HepG2 (cell line): ENCODE measurements around the gene SLC6A17. TPM values are rescaled to one million over a fixed set of nuclear protein-coding genes. Genes with fewer than 3 reads are reported as not detected.
A peak's percentile ranks its signal among the peaks of the same experiment; 100 is the strongest.

ENCODE experiments used
- ASH2L ChIP-seq: fragments of 300-600, 200-600 bp; sonication (generic); IDR thresholded peaks from 2 replicates; pipeline ENCODE4 v1.7.0; 2017; ENCODE audit warnings: low read depth, mild to moderate bottlenecking, moderate library complexity, mixed read lengths, low read length; ENCODE audit not compliant: insufficient read length
- CSRNP1 ChIP-seq: sonication (generic); formaldehyde crosslinking; IDR thresholded peaks from 2 replicates; pipeline ENCODE4 v1.8.1; 2023; ENCODE audit warnings: mild to moderate bottlenecking, missing genetic modification reagents
- FOSL1 ChIP-seq: sonication (generic); formaldehyde crosslinking; IDR thresholded peaks from 2 replicates; pipeline ENCODE4 v1.9.0; 2021; ENCODE audit warnings: missing genetic modification reagents, borderline replicate concordance
- HIVEP1 ChIP-seq: sonication (generic); formaldehyde crosslinking; IDR thresholded peaks from 2 replicates; pipeline ENCODE4 v1.4.0; 2020; ENCODE audit warnings: mild to moderate bottlenecking, missing genetic modification reagents
- MEF2D ChIP-seq: sonication (generic); formaldehyde crosslinking; IDR thresholded peaks from 2 replicates; pipeline ENCODE4 v1.5.1; 2020; ENCODE audit warnings: mild to moderate bottlenecking, missing genetic modification reagents
- PHF5A ChIP-seq: IDR thresholded peaks from one replicate; pipeline ENCODE4 v1.6.1; 2018; ENCODE audit warnings: low read depth, missing genetic modification reagents; ENCODE audit not compliant: unreplicated experiment
- POGZ ChIP-seq: sonication (generic); formaldehyde crosslinking; IDR thresholded peaks from 2 replicates; pipeline ENCODE4 v1.4.0; 2020; ENCODE audit warnings: mild to moderate bottlenecking, missing genetic modification reagents
- RELA ChIP-seq: sonication (generic); formaldehyde crosslinking; IDR thresholded peaks from 2 replicates; pipeline ENCODE4 v1.4.0; 2020; ENCODE audit warnings: missing genetic modification reagents
- REPIN1 ChIP-seq: sonication (generic); formaldehyde crosslinking; IDR thresholded peaks from 2 replicates; pipeline ENCODE4 v1.8.0; 2022; ENCODE audit warnings: missing genetic modification reagents, low read depth, mild to moderate bottlenecking, borderline replicate concordance
- SP5 ChIP-seq: IDR thresholded peaks from 2 replicates; pipeline ENCODE4 v1.6.1; 2016; ENCODE audit warnings: low read depth, borderline replicate concordance
- STAT5B ChIP-seq: sonication (generic); formaldehyde crosslinking; IDR thresholded peaks from 2 replicates; pipeline ENCODE4 v1.4.0; 2020; ENCODE audit warnings: missing genetic modification reagents
- SYNCRIP ChIP-seq: fragments of 200-400 bp; formaldehyde crosslinking; IDR thresholded peaks from 2 replicates; pipeline ENCODE4 v1.6.1; 2018; ENCODE audit warnings: mild to moderate bottlenecking, low read depth, low read length; ENCODE audit not compliant: insufficient read depth
- TFAP4 ChIP-seq: sonication (generic); IDR thresholded peaks from 2 replicates; pipeline ENCODE4 v1.6.1; 2016; ENCODE audit warnings: low read depth, borderline replicate concordance
- ZBTB37 ChIP-seq: sonication (generic); formaldehyde crosslinking; IDR thresholded peaks from 2 replicates; pipeline ENCODE4 v1.4.0; 2020; ENCODE audit warnings: mild to moderate bottlenecking, missing genetic modification reagents
- ZNF354B ChIP-seq: sonication (generic); formaldehyde crosslinking; IDR thresholded peaks from 2 replicates; pipeline ENCODE4 v1.8.0; 2022; ENCODE audit warnings: mild to moderate bottlenecking, missing genetic modification reagents
- ZNF414 ChIP-seq: sonication (generic); formaldehyde crosslinking; IDR thresholded peaks from 2 replicates; pipeline ENCODE4 v1.5.0; 2020; ENCODE audit warnings: missing genetic modification reagents
- ZNF615 ChIP-seq: sonication (generic); formaldehyde crosslinking; IDR thresholded peaks from 2 replicates; pipeline ENCODE4 v1.5.0; 2020; ENCODE audit warnings: mild to moderate bottlenecking, missing genetic modification reagents, borderline replicate concordance
- ZNF713 ChIP-seq: sonication (generic); formaldehyde crosslinking; IDR thresholded peaks from 2 replicates; pipeline ENCODE4 v1.4.0; 2020; ENCODE audit warnings: mild to moderate bottlenecking, missing genetic modification reagents
- ZNF780A ChIP-seq: sonication (generic); formaldehyde crosslinking; IDR thresholded peaks from 2 replicates; pipeline ENCODE4 v1.8.0; 2022; ENCODE audit warnings: mild to moderate bottlenecking, missing genetic modification reagents, moderate library complexity
- polyA plus RNA-seq, 8 experiments: library from polyadenylated mRNA; depleted of rRNA in 3 of 8; stranded (reverse) in 7 of 8; unstranded in 1 of 8; fragments of >200 nt; fragmentation: Illumina TruSeq in 4 of 8; extraction: Trizol in 4 of 8; gene quantifications; 2 replicates each; pipeline versions ENCODE4 v1.2.1 to v1.2.3, GENCODE V29; 2011 to 2016; ENCODE audit warnings: low read depth in 4 of 8, missing spikeins in 1 of 8, mixed read lengths in 1 of 8; ENCODE audit not compliant: insufficient read depth in 1 of 8
- total RNA-seq, 5 experiments: library from RNA; depleted of rRNA; stranded (reverse); fragments of >200 nt; fragmentation: Illumina TruSeq; extraction: Trizol; gene quantifications; 2 replicates each; pipeline ENCODE4 v1.2.3, GENCODE V29; 2016; ENCODE audit warnings: low read depth in 1 of 5
- TF ChIP-seq, protein P1 (sequence below): sonication (generic); formaldehyde crosslinking; IDR thresholded peaks from 2 replicates; pipeline ENCODE4 v1.4.0; 2020; ENCODE audit warnings: mild to moderate bottlenecking, low read depth, missing genetic modification reagents
- TF ChIP-seq, protein P2 (sequence below): sonication (generic); formaldehyde crosslinking; IDR thresholded peaks from 2 replicates; pipeline ENCODE4 v1.4.0; 2020; ENCODE audit warnings: mild to moderate bottlenecking, missing genetic modification reagents

The SLC6A17 gene
- total and polyA plus RNA-seq, 2 of the 13 experiments (the other 11 are each of a cell fraction or from before 2014, with no cell fraction given) = not detected

DNA sequence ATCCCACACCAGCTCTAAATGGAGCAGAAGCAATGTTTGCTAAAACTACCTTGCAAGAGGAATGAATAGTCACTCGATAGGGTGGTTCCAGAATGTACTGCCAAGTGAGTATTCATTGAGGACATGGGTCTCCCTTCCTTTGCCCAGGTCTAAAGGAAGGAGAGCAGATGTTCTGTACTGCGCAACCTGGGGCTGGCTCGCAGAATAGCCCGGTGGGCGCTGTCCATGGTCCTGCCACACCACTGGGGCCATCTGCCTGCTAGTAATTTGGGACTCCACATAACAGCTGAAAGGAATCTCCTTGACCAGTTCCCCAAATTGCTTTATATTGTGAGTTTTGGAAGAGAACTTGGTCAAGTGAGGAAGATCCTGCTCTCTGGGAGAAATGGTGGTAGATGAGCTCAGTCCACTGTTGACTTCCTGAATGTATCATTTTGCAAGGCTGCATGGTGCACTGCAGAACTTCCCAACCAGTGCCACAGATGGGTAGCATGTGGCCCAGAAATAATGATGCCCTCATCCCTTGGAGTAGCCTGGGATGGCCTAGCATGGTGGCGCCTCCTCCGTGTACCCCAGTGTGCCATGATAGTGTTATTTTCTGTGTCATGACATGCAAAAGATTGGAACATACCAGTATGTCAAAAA, 5.7 kb downstream of the SLC6A17 start (continued):
- TF ChIP-seq POGZ (CRISPR knock-in tag) (no peak), REPIN1 (CRISPR knock-in tag) (0 out of 2 replicates have a peak, but pooled peaks have one; percentile 45), PHF5A (CRISPR knock-in tag) (no peak), HIVEP1 (CRISPR knock-in tag) (no peak), SP5 (no peak), ZNF414 (CRISPR knock-in tag) (no peak), SYNCRIP (no peak), ZNF354B (no peak), CSRNP1 (CRISPR knock-in tag) (no peak), ZNF615 (CRISPR knock-in tag) (no peak), ZNF780A (CRISPR knock-in tag) (no peak), ZBTB37 (CRISPR knock-in tag) (no peak), TFAP4 (no peak), ASH2L (no peak), ZNF713 (CRISPR knock-in tag) (no peak), FOSL1 (CRISPR knock-in tag) (no peak), STAT5B (CRISPR knock-in tag) (no peak), MEF2D (CRISPR knock-in tag) (no peak), RELA (CRISPR knock-in tag) (no peak)
- TF ChIP-seq, protein P1, sequence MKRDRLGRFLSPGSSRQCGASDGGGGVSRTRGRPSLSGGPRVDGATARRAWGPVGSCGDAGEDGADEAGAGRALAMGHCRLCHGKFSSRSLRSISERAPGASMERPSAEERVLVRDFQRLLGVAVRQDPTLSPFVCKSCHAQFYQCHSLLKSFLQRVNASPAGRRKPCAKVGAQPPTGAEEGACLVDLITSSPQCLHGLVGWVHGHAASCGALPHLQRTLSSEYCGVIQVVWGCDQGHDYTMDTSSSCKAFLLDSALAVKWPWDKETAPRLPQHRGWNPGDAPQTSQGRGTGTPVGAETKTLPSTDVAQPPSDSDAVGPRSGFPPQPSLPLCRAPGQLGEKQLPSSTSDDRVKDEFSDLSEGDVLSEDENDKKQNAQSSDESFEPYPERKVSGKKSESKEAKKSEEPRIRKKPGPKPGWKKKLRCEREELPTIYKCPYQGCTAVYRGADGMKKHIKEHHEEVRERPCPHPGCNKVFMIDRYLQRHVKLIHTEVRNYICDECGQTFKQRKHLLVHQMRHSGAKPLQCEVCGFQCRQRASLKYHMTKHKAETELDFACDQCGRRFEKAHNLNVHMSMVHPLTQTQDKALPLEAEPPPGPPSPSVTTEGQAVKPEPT (CRISPR knock-in tag) = no peak
- TF ChIP-seq, protein P2, sequence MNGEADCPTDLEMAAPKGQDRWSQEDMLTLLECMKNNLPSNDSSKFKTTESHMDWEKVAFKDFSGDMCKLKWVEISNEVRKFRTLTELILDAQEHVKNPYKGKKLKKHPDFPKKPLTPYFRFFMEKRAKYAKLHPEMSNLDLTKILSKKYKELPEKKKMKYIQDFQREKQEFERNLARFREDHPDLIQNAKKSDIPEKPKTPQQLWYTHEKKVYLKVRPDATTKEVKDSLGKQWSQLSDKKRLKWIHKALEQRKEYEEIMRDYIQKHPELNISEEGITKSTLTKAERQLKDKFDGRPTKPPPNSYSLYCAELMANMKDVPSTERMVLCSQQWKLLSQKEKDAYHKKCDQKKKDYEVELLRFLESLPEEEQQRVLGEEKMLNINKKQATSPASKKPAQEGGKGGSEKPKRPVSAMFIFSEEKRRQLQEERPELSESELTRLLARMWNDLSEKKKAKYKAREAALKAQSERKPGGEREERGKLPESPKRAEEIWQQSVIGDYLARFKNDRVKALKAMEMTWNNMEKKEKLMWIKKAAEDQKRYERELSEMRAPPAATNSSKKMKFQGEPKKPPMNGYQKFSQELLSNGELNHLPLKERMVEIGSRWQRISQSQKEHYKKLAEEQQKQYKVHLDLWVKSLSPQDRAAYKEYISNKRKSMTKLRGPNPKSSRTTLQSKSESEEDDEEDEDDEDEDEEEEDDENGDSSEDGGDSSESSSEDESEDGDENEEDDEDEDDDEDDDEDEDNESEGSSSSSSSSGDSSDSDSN (CRISPR knock-in tag) = no peak
